K562 (cell line): Measurements from ENCODE around the gene PDHX. TPM values are rescaled to one million over a fixed set of nuclear protein-coding genes. Genes with fewer than 3 reads are reported as not detected.

Experiments used
- ATAC-seq: fragments of 200-7000 bp; cut with Tn5 transposase; 3 replicates; pipeline ENCODE4 v1.9.1; 2020; ENCODE audit warnings: moderate library complexity
- BruUV-seq: library from RNA; stranded (reverse); fragments of 400-500 nt; replicated peaks from 2 replicates; lab custom pipeline; 2021; lab: Mats Ljungman, UMichigan
- CTCF ChIA-PET: fragments of 300-600 bp; formaldehyde crosslinking; extraction: SDS; loops from one replicate; lab custom pipeline; 2021; ENCODE audit warnings: low intra/inter-chr PET ratio; lab: Yijun Ruan, JAX
- POLR2A ChIA-PET: fragments of 300-600, 350-650 bp; sonication (Branson Sonifier 250); formaldehyde crosslinking; extraction: SDS; loops from one replicate; lab custom pipeline; 2021; ENCODE audit warnings: antibody characterized with exemption, inconsistent platforms; lab: Yijun Ruan, JAX
- DNase-seq, 4 experiments: peaks; one replicate each; pipeline versions ENCODE4 v3.0.0 to v3.0.0-alpha.2; 2011 to 2018; ENCODE audit warnings: low spot score in 3 of 4, mixed read lengths in 3 of 4; ENCODE audit errors: extremely low read depth in 1 of 4
- FAIRE-seq: peaks from 2 replicates; lab custom pipeline; 2011; peaks lifted over from hg19 to GRCh38; lab: Jason Lieb, UNC
- H2AFZ ChIP-seq: 2 replicates; pipeline ENCODE4 v1.6.0; 2011; ENCODE audit warnings: low read depth, low read length, control low read depth, inconsistent platforms
- H3K27ac ChIP-seq: fragments of 200-600 bp; 3 replicates; pipeline ENCODE4 v1.8.0; 2011; ENCODE audit warnings: low read depth, mild to moderate bottlenecking, control low read depth, inconsistent platforms, low read length, moderate library complexity, mixed read lengths; ENCODE audit errors: extremely low read depth
- H3K27me3 ChIP-seq, 2 experiments: fragments of 300-600 bp in 1 of 2; 2 replicates in 1 of 2; 3 replicates in 1 of 2; pipeline versions ENCODE4 v1.6.0 to v1.8.0; 2011; ENCODE audit warnings: inconsistent platforms in 2 of 2, low read length in 2 of 2, mild to moderate bottlenecking in 1 of 2, mixed read lengths in 1 of 2, moderate library complexity in 1 of 2; ENCODE audit not compliant: control insufficient read depth in 2 of 2, insufficient read depth in 2 of 2
- H3K36me3 ChIP-seq: fragments of 300-600 bp; 3 replicates; pipeline ENCODE4 v1.8.0; 2011; ENCODE audit warnings: mild to moderate bottlenecking, low read length, inconsistent platforms; ENCODE audit not compliant: control insufficient read depth, insufficient read depth
- H3K4me1 ChIP-seq, 2 experiments: fragments of 200-600 bp in 1 of 2; replicated peaks in 1 of 2; 2 replicates in 1 of 2; 3 replicates in 1 of 2; pipeline versions ENCODE4 v1.5.1 to v1.8.0; 2011; ENCODE audit warnings: inconsistent platforms in 2 of 2, low read length in 2 of 2, mild to moderate bottlenecking in 1 of 2, mixed read lengths in 1 of 2, moderate library complexity in 1 of 2; ENCODE audit not compliant: control insufficient read depth in 2 of 2, insufficient read depth in 2 of 2
- H3K4me2 ChIP-seq: 2 replicates; pipeline ENCODE4 v1.6.1; 2011; ENCODE audit warnings: low read length, control low read depth, inconsistent platforms, mixed read lengths; ENCODE audit not compliant: insufficient read depth
- H3K4me3 ChIP-seq: fragments of 200-600 bp; sonication (generic), shearing (Covaris generic); 2 replicates; pipeline ENCODE4 v1.5.1; 2016; ENCODE audit warnings: control low read depth, inconsistent platforms
- H3K79me2 ChIP-seq: fragments of 200-600 bp; 3 replicates; pipeline ENCODE4 v1.8.0; 2011; ENCODE audit warnings: low read length, inconsistent platforms; ENCODE audit not compliant: control insufficient read depth, insufficient read depth
- H3K9ac ChIP-seq, 2 experiments: 2 replicates each; pipeline versions ENCODE4 v1.6.0 to v1.6.1; 2011; ENCODE audit warnings: low read depth in 2 of 2, low read length in 2 of 2, control low read depth in 1 of 2, inconsistent platforms in 1 of 2, mild to moderate bottlenecking in 1 of 2, mixed read lengths in 1 of 2; ENCODE audit not compliant: insufficient read depth in 1 of 2
- H3K9me1 ChIP-seq: one replicate; pipeline ENCODE4 v1.6.0; 2011; ENCODE audit warnings: inconsistent platforms, mild to moderate bottlenecking, low read length, moderate library complexity; ENCODE audit not compliant: control insufficient read depth, insufficient read depth
- H3K9me3 ChIP-seq: replicated peaks from 2 replicates; pipeline ENCODE4 v1.5.1; 2011; ENCODE audit warnings: low read depth, low read length, inconsistent platforms; ENCODE audit not compliant: control insufficient read depth, insufficient read depth
- H4K20me1 ChIP-seq: replicated peaks from 2 replicates; pipeline ENCODE4 v1.6.1; 2011; ENCODE audit warnings: low read length, inconsistent platforms, mixed read lengths; ENCODE audit not compliant: control insufficient read depth, insufficient read depth
- FOXP4 ChIP-seq: sonication (generic); formaldehyde crosslinking; IDR thresholded peaks from 2 replicates; pipeline ENCODE4 v1.8.0; 2022; ENCODE audit warnings: mild to moderate bottlenecking, missing genetic modification reagents, borderline replicate concordance
- JUNB ChIP-seq: fragments of 450-650 bp; formaldehyde crosslinking; conservative IDR thresholded peaks from 2 replicates; pipeline ENCODE4 v1.4.0; 2020; ENCODE audit warnings: mild to moderate bottlenecking
- NR2C1 ChIP-seq, 2 experiments: fragments of 450-650 bp; IDR thresholded peaks; 2 replicates each; pipeline ENCODE4 v1.6.1; 2017; ENCODE audit warnings: mild to moderate bottlenecking in 2 of 2, antibody characterized with exemption in 1 of 2, inconsistent platforms in 1 of 2, missing compliant biosample characterization in 1 of 2, missing genetic modification characterization in 1 of 2
- RHOXF2B ChIP-seq: fragments of 250-450 bp; sonication (Bioruptor Pico); conservative IDR thresholded peaks from 2 replicates; pipeline ENCODE4 v1.5.1; 2021
- WGBS: fragments of 100-300 bp; shearing (Covaris generic); methylation state at CpG from one replicate; pipeline ENCODE4 v1.1.6; 2016; ENCODE audit warnings: low coverage, mixed read lengths; ENCODE audit not compliant: insufficient coverage; ENCODE audit errors: missing lambda C conversion rate; 5-methylcytosine and 5-hydroxymethylcytosine counted together
- in situ Hi-C: fragments of 300-500 bp; cut with MboI; formaldehyde crosslinking; loops from 4 replicates; pipeline ENCODE4 v1.15.0; 2018; ENCODE audit warnings: inconsistent platforms, mixed read lengths
- intact Hi-C: fragments of 100-400 bp; cut with micrococcal nuclease; formaldehyde crosslinking; loops from 2 replicates; pipeline ENCODE4 v1.14.2; 2022
- polyA plus RNA-seq, 8 experiments: library from polyadenylated mRNA; depleted of rRNA in 4 of 8; stranded (reverse) in 5 of 8; unstranded in 3 of 8; fragments of >200 nt; fragmentation: Nextera tagmentation in 2 of 8; fragmentation: Illumina TruSeq in 1 of 8; extraction: Ambion mirVana in 2 of 8; extraction: Trizol in 1 of 8; gene quantifications; 2 replicates each; pipeline versions ENCODE4 v1.2.1 to v1.2.3, GENCODE V29; 2011 to 2014; ENCODE audit warnings: inconsistent platforms in 1 of 8, missing spikeins in 1 of 8
- total RNA-seq, 7 experiments: library from RNA; depleted of rRNA in 6 of 7; stranded (reverse); fragments of >200 nt in 6 of 7; fragmentation: Illumina TruSeq in 2 of 7; extraction: Trizol in 2 of 7; gene quantifications; 2 replicates each; pipeline versions ENCODE4 v1.2.1 to v1.2.3, GENCODE V29; 2011 to 2021; ENCODE audit warnings: low replicate concordance in 1 of 7

The PDHX gene
- total and polyA plus RNA-seq, 9 of the 15 experiments (the other 6 are each of a cell fraction or from before 2014, with no cell fraction given): 20.8 to 43.5 (median 31.2) TPM

GRCh38 chr11:35031346-35031745, 114.9 kb downstream of the PDHX start:
- POLR2A ChIA-PET: interaction anchor here (0.7 to 1.4 kb wide), 2 partner anchors 9 to 11 kb away, joined by 4 to 8 read pairs; no protein-coding TSS in a partner anchor
- FAIRE-seq (no peak), DNase-seq (no peak)
- Histone ChIP-seq H3K9ac (peak overlapping the region in 1 of 2 experiments; percentile 53; a peak in 1 of 4 replicates), H3K27me3 (no peaks in the 10 kb centered on the region), H4K20me1 (no peaks in the 10 kb centered on the region), H3K4me2 (peak overlapping the region; percentile 61)
- WGBS: 26% methylated on average over 2 of the region's 2 CpGs
- TF ChIP-seq NR2C1 (IDR thresholded peaks at IDR 0.05): no peak
- 0 out of 2 replicates have a peak, but pooled peaks have one; percentile 4 for TF ChIP-seq NR2C1 (tag; IDR thresholded peaks at IDR 0.05)
- TF ChIP-seq JUNB (CRISPR knock-in tag): no peak
- TF ChIP-seq RHOXF2B (CRISPR knock-in tag): no peak
- no peak for TF ChIP-seq FOXP4 (CRISPR knock-in tag)
- TF ChIP-seq, all 486 proteins: peak for 1
- ATAC-seq: no peak
- Histone ChIP-seq H3K4me3 (no peak overlapping the region), H3K9me3 (no peaks in the 10 kb centered on the region), H3K4me1 (peaks cover 8 to 54% of the 10 kb centered on the region in 2 experiments), H3K9me1 (no peaks in the 10 kb centered on the region), H3K27ac (peak overlapping the region; percentile 81; the same call in 2 of the 3 replicates), H3K36me3 (no peaks in the 10 kb centered on the region), H3K79me2 (no peaks in the 10 kb centered on the region), H2AFZ (0 out of 2 replicates have a peak overlapping the region, but pooled peaks have one; percentile 11)
- intact Hi-C loops: loop anchor here (5.0 kb wide), 1 partner anchor 41 kb away; no protein-coding TSS in a partner anchor
- CTCF ChIA-PET: no interaction called here
- in situ Hi-C loops: no loop called here
- no TSS peak for BruUV-seq
